HG03196 (cell line): ENCODE data around the gene TMPRSS11D.

Experiments used
- ATAC-seq: cut with Tn5 transposase; IDR thresholded peaks from one replicate; pipeline ENCODE4 v1.9.1; 2021; ENCODE audit not compliant: unreplicated experiment

The TMPRSS11D gene

DNA sequence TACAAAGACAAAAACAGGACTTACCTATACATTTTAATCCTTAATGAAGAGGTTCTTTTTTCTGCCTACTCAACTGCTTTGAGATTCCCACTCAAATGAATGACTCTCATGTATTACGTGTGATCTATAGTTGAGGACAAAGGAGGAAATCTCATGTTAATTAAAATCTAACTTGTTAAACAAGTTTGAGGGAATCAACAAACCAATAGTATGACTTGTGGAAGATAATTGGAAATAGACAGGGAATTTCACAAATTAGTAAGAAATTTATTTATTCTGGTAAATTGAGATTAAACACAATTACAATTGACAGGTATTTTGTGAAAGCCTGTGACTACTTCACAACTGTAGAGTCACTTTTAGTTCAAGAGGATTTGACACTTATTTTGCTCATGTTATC lies at the start of gene TMPRSS11D:
TSS of gene TMPRSS11D (minus strand) at position 101 of the 400 bp plus-strand sequence. CDS start at position 32, 69 bp downstream.
- no peak for ATAC-seq

- no peak for ATAC-seq
Observed at GRCh38 chr4:67933038-67933437, 49.2 kb upstream of the TMPRSS11D start.

DNA sequence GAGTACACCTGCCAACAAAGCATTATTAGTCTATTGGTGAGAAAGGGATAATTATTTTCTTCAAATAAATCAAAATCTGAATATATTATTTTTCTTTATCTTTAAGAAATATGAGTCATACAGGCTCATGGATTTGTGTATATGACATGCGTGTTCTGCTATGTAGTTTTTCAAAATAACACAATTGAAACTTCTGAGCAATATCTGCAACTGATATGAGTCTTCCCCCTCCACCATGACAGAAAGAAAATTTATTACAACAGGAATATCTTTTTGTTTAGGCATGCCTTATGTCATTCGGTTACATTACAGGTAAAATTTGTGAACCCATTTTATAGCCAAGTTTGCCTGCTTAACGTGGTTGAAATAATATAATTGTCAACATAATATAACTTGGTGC lies 47.5 kb upstream of the TMPRSS11D start:
- no peak for ATAC-seq

GRCh38 chr4:67929426-67929825 lies 45.6 kb upstream of the TMPRSS11D start:
- no peak for ATAC-seq

DNA sequence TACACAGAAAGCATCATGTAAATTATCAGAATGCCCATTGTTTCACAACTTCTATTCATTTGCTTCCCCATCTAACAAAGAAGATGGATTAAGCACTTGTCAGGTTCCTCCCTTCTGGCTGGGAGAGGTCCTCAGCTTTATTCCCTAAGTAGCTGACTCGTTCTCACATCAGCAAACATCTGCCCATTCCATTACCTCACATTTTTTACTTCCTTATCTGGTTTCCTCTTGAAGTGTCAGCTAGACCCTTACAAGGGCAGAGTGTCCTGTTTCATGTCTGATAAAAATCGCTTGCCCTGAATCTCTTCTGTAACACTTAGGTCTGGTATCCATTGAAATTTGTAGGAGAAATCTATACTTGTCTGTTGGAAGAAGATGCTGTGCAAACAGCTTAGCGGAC lies 44.7 kb upstream of the TMPRSS11D start:
- no peak for ATAC-seq

DNA sequence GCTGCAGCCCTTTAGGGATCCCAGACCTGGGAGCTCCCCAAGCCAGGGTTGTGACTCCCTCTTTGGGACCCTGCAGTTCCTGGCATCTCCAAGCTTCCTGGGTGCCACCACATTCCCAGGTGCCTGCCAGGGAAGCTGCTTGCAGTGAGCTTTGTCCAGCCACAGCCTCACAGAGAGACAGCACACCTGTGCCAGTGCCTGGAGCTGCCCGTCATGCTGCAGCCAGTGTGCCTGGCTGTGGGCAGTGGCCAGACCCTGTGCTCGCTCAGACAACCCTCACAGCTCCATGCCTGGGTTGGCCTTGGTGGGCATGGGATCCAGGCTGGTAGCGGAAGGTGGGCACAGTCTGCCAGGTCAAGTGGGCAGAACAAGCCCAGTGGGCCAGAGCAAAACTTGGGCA lies 43.4 kb upstream of the TMPRSS11D start:
- no peak for ATAC-seq

DNA sequence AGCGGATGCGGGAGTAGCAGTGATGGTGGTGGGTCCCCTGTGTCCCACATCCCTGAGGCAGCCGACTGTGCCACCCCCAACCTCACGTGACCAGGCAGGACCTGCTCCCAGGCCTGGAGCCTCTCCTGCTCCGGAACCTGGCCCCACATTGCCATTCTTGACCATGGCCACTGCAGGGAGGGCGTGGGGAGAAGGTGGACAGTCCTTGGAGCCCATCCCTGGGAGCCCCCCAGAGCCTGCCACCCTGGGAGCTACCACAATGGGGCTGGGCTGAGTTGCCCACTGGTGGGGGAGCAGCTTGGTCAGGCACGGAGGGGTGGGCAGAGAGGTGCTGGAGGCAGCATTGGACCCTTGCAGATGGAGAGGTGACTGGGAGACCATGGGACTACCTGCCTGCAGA lies 42.7 kb upstream of the TMPRSS11D start:
- no peak for ATAC-seq

DNA sequence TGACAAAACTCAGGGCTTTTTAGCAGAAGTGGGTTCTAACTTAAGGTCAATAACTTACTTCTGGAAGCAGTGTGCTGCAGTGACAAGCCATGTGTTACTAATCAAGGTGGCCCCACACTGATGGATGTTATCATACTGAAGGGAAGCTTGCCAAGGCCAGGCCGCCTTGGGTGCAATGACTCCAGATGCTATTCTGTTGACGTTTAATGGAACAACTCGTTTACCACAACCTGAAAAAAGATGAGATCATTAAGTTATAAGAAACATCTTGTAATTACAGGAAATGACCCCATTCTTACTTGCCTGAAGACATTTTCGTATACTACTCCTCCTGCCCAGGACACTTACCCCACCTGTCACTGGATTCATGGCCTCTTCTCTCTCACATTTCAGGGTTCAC lies 38.9 kb upstream of the TMPRSS11D start:
- no peak for ATAC-seq

DNA sequence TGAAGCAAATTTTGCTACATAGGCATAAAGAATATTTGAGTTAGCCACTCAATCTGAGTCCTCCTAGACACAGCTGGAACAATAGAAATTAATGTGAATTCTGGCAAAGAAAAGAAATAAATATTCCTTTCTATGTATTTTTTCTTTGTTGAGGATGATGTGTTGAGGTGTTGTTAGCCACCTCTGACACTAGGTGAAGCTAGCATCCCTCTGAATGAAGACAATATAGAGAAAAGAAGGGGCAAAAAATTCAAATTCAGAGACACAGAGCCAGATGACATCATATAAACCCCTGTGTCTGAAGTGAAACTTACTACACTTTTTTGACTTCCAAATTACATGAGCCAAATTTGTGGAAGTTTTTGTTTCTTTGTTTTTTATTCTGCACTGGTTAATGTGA lies 34.6 kb upstream of the TMPRSS11D start:
- no peak for ATAC-seq

DNA sequence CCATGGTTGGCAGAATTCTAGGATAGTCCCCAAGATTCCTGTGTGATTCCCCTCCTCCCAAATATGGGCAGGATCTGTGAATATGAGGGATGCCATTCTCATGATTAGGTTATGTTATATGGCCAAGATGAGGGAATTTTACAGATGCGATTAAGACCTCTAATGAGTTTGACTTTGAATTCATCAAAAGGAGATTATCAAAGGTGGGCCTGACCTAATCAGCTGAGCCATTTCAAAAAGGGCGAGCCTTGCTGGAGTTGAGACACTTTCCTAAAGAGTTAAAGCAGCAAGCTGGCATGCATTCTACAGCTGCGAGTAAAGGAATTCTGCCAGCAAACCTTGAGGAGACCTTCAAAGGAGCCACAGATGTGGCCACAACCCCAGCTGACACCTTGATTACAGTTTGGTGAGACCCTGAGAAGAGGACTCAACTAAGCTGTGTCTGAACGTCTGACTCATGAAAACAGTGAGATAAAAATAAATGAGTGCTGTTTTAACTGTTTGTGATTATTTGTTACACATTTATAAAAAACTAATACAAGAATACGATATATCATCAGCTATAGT lies 31.7 kb upstream of the TMPRSS11D start:
- ATAC-seq: no peak

DNA sequence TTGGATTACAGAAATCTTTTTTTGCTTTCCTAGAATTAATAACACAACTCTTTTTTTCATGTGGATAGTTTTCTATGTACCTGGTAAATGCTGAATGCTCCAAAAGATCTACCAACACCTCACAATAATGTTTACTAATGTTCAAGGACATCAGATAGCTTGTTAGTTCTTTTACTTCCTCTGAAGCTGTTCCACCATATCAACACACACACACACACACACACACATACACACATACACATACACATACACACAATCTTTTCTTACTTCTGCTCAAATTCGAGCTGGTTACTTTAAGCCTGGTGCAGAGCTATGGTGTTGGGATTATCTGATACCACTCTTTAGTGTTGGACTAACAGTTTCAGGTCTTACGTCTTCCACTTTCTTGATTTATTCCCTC lies 28.3 kb upstream of the TMPRSS11D start:
- no peak for ATAC-seq

DNA sequence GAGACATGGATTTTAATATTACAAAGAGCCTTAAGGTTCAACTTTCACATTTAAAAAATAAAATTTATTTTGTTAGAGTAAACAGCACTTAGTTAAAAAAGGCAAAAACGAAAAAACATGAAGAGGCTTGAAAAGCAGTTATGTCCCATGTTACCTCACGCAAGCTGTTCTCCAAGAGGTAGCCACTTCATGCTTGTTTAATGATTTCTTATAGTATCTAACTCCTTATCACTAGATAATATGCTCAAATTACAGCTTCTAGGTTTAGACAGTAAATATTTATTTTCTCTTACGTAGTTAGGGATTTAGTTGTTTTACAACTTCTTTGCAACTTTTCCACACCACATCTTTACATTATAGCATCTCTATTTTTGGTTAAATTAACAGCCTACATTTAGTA lies 27.8 kb upstream of the TMPRSS11D start:
- ATAC-seq: no peak

DNA sequence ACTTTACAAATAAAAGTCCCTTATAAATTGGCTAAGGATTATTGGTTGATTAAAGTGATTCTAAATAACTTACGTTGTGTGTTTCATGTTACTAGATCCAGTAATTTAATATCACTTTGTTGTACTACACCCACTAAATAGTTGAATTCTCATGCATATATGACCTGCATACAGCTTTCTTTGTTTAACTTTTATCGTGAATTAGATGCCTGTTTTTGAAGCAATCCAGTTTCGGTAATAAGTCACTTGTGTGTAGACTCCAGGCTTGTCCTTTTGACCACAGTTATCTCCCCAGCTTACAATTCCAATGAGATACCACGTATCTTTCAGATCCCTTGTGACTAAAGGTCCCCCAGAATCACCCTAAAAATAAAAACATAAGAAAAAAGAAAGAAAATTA lies 27.3 kb upstream of the TMPRSS11D start:
- no peak for ATAC-seq

- ATAC-seq: no peak
Observed at GRCh38 chr4:67910585-67910905, 26.7 kb upstream of the TMPRSS11D start.

DNA sequence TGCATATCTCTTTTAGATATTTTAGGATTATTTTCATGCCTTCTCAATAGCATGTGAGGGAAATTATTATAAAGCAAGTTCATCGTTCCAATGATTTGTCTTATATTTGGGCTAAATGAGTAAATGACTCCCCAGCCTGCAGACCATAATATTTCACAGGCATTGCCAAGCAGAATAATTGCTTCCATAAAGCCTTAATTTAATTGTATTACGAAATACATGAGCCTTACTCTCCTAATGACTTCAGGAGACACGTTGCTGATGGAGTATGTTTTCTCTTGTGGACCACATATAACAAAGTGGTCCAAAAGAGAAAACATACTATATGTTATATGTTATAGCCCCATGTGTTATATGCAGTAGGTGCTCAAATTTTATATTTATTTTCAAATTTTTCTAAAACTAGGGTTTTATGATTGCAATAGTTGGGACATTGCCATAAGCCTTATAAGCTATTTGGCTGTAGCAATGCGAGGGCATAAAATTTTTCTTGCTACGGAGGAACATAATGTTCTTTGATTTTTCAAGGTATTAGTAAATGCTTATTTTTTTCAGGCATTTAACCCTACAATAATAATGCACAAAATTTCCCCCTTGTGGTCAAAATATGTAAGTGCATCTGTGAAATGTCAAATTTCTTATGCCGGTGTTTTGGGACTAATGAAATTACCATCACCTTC lies 26.2 kb upstream of the TMPRSS11D start:
- no peak for ATAC-seq

DNA sequence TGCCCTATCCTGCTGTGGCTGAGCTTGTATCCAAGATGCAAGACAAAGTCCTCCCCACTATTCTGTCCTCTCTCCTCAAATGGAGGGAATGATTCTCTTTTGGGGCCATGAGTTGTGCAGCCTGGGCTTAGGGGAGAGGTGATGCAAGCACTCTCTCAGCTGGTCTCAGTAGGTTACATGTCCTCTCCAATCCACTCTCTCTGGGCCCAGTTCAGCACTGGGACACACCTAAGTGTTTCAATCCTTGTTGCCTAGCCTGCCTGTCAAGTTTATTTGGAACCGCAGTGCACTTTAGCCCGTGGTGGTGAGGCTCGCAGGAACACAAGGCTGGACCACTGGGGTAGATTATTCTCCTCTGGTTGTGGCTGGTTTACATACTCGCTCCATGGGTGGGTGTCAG lies 23.8 kb upstream of the TMPRSS11D start:
- ATAC-seq: no peak

DNA sequence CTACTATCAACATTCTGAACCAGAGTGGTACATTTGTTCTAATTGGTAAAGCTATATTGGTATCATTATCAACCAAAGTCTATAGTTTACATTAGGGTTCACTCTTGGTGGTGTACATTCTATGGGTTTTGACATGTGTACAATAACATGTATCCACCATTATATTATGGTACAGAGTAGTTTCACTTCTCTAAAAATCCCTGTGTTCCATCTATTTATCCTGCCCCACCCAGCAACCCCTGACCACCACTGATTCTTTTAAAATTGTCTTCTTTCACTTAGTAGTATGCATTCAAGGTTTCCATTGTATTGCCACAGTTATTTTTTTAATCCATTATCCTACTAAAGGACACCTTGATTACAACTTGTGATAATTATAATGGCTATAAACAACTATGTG lies 15.3 kb upstream of the TMPRSS11D start:
- ATAC-seq: no peak

- no peak for ATAC-seq
Observed at GRCh38 chr4:67897686-67898085, 13.9 kb upstream of the TMPRSS11D start.

GRCh38 chr4:67896421-67897065 lies 12.7 kb upstream of the TMPRSS11D start:
- ATAC-seq: no peak

- no peak for ATAC-seq
Observed at GRCh38 chr4:67894659-67895058, 10.9 kb upstream of the TMPRSS11D start.

- ATAC-seq: no peak
Observed at GRCh38 chr4:67892905-67893304, 9.1 kb upstream of the TMPRSS11D start.

DNA sequence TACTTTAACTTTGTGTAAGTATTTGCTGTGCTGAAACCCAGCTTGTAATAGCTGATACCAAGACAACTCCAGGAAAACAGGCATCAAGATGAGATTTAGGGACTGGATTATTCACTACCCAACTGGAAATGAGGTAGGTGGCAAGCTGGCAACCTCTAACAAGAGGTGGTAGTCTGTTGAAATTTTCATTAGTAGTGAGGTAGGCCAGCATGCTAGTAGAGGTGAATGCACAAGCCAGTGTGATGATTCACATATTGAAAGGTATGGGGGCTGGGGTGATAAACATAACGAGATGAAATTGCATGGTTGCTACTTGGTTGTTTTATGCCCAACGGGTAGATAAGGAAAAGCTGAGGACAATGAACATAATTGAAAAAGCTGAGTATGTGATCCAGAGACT lies 8.5 kb upstream of the TMPRSS11D start:
- no peak for ATAC-seq

- no peak for ATAC-seq
Observed at GRCh38 chr4:67891645-67892044, 7.8 kb upstream of the TMPRSS11D start.
